Activated CD4-positive, alpha-beta T cell treated with anti-CD3 and anti-CD28 coated beads, Interleukin-10, Interleukin-2, amounts not matched to agents 100 ng/mL and 50 ng/mL, durations not matched to agents 16 hours and 8 hours (primary cell): Measurements from ENCODE around the gene GOPC.
"Not testable (repeated sequence)": the region's sequence is repeated elsewhere in the genome, so short reads cannot be mapped to it uniquely, and the experiment has no call there.

ENCODE experiments used
- DNase-seq: peaks from one replicate; pipeline ENCODE4 v3.0.0-alpha.2; 2020

The GOPC gene

GRCh38 chr6:117602151-117602898 lies at the start of gene GOPC:
TSS of gene GOPC (minus strand) at chr6:117602511. CDS start at chr6:117602288, 223 bp downstream.
- DNase-seq = peak; percentile 98

- DNase-seq = not testable (repeated sequence)
Measured at GRCh38 chr6:117651984-117652383, 49.7 kb upstream of the GOPC start.

DNA sequence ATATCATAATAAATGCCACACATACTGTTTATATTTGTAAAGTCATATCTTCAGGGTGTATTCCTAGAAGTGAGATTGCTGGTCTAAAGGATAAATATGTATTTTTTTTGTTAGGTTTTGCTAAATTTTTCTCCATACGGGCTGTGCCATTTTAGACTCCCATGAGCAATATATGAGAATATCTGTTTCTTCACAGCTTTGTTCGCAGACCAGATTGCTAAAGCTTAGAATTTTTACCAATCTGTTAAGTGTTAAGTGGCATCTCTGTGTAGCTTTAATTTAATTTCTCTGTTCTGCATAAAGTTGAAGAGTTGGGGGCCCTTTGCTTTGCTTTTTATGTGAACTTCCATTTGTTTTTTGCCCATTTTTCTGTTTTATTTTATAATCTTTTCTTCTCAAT lies 40.7 kb upstream of the GOPC start:
- no peak for DNase-seq

DNA sequence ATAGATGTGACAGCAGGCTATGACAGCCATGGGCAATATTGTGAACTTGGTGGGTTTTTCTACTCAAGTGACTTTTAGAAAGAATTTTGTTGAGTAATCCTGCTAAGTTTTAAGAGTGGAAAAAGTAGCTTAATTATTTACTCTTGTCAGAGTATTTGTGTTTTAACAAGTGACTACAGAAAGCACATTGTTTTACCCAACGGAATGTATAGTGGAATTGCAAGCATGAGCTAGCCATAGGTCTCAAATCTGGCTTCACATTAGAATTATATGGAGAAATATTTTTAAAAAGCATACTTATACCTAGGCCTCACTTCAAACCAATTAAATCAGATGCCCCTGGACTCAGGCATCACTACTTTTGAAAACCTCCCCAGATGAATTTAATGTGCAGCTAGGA lies 35.5 kb upstream of the GOPC start:
- DNase-seq = no peak

DNA sequence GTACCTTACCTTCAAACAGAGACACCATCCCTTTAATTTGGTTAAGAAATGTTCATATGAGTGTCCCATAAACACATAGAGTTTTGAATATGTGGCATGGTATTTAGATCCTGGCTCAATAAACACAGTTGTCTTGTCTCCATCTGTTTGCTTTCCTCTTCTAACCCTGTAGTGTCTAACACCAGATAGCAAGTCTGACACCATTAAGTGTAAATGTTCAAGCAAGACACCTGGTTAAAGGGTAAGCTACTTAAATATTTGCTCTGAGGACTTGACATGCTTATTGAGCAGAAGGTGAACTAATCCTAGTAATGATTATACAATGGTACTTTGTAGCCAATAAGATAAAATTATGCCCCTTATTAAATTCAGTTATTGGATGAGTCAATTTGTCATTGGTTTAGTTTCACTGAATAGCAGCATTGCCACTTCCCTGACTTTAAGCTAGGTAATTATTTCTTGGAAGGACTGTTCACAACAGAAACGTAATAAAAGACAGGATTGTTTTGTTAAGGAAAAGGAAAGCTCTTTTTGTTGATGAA lies 26.9 kb upstream of the GOPC start:
- no peak for DNase-seq

- no peak for DNase-seq
Measured at GRCh38 chr6:117627533-117627932, 25.2 kb upstream of the GOPC start.

DNA sequence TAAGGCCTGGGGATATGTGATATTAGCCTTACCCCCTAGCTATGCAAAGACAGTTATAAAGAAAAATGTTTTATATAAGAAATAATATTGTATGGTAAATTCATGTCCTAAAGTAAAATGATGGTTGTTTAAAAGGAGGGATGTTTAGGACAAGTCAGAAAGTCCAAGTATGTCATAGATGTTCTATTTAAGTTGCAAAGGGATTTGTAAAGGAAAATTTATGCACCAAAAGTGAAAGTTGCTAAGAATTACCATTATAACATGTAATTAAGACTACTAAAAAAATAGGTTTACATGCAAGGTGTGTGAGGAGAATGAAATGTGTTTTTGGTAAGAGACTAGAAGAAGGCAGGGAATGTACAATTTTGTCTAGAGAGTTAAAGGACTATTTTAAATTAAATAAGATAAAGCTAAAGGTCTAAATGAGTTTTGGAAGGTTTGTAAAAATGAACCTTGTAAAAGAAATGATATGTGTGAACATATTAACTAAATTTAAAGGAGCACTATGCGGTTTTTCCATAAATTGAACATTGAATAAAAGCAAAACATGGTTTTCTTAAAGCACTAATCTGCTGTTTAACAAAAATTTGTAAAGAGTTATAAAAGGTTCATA lies 22.7 kb upstream of the GOPC start:
- no peak for DNase-seq

DNA sequence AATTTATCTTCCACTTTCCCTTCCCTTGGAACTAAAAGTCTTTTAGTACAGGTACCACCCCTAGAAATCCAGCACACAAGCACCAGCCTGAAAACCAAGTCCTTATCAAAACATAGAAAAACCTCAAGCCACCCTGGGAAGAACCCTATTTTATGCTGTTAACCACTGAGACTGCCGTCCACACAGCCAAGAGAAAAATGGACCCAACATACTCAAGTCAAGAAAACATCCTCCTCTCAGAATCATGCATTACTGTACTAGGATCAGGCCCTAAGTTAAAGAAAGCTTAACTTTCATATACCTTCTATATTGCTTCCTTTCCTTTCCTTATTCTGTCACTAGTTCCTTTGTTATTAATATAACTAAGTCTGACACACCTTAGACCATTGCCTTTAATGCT lies 16.9 kb upstream of the GOPC start:
- no peak for DNase-seq

- no peak for DNase-seq
Measured at GRCh38 chr6:117617210-117618035, 15.1 kb upstream of the GOPC start.

- DNase-seq = peak; percentile 14
Measured at GRCh38 chr6:117616391-117617209, 14.3 kb upstream of the GOPC start.

GRCh38 chr6:117615750-117616390 lies 13.6 kb upstream of the GOPC start:
- DNase-seq = no peak

GRCh38 chr6:117613920-117614560 lies 11.7 kb upstream of the GOPC start:
- DNase-seq = no peak

DNA sequence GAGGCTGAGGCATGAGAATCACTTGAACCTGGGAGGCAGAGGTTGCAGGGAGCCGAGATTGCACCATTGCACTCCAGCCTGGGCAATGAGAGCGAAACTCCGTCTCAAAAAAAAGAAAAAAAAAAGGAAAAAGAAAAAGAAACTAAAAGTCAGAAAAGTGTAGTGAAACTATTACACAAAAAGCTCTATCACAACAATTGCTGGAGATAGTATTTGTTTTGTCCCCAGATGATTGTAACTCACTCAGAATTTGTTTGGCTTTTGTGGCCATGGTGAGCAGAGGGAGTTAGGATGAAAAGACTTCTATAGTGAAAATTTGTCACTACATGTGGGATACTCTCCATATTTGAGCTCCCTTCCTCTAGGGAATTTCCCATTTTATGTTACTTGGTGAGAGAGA lies 5.2 kb upstream of the GOPC start:
- no peak for DNase-seq

DNA sequence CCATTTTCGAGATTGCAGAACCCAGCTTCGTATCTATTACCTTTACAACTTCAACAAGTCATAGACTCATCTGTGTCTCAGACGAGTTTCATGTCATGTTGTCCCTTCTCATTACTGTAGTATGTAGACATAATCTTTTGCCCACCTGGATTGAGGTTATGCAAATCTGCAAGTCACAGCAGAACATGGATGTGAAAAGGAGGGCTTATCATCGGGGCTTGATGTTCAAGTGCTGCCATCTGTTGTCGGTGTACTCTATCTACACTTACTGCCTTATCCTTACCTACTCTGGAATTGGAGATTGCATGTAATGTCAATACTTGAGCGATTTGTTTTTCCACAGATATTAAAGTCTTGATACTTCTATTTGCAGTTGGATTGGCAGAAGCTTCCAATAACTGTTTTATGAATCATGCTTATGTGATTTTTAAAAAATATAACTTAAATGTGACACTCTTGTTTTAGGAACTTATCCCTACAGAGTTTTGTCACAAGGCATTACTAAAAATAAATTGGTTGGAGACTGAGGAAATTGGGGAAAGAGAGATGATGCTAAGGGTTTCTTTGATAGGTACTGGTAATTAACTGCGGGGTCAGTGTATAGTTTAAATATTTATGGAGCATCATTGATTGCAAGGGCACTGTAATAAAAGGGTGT lies 3.0 kb upstream of the GOPC start:
- peak; percentile 69 for DNase-seq

- no peak for DNase-seq
Measured at GRCh38 chr6:117603821-117604220, 1.5 kb upstream of the GOPC start.

GRCh38 chr6:117602899-117603588 lies 733 bp upstream of the GOPC start:
- no peak for DNase-seq

- DNase-seq = no peak
Measured at GRCh38 chr6:117601811-117602150, 530 bp downstream of the GOPC start.

GRCh38 chr6:117600008-117600743 lies 2.1 kb downstream of the GOPC start:
- DNase-seq = peak; percentile 34

DNA sequence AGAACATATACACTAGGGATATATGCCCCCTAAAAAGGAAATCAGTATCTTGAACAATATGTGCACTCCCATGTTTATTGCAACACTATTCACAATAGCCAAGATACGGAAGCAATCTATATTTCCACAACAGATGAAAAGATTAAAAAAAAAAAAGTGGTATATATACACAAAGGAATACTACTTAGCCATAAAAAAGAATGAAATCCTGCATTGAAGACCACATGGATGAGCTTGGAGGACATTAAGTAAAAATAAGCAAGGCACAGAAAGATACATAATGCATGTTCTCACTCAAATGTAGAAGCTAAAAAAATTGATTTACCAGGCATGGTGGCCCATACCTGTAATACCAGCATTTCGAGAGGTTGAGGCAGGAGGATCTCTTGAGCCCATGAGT lies 4.6 kb downstream of the GOPC start:
- DNase-seq = no peak
